ENCODE results near the gene TRIM4.
A peak's percentile ranks its signal among the peaks of the same experiment; 100 is the strongest.
"Not testable (repeated sequence)": the region's sequence is repeated elsewhere in the genome, so short reads cannot be mapped to it uniquely, and the experiment has no call there.

Gene TRIM4

GRCh38 chr7:99918959-99919813 is at the start of gene TRIM4:
Gene TRIM4 (minus strand): TSS chr7:99919530. CDS start chr7:99919401, 129 bp downstream.
- peak; percentile 83 for DNase-seq (ENCODE audit: low read depth)

GRCh38 chr7:99958564-99959227 is 39.4 kb upstream of the TRIM4 start:
- DNase-seq (ENCODE audit: low read depth) = no peak

GRCh38 chr7:99955247-99955646 is 35.9 kb upstream of the TRIM4 start:
- DNase-seq (ENCODE audit: low read depth) = no peak

- DNase-seq (ENCODE audit: low read depth) = not testable (repeated sequence)
These were observed 35.3 kb upstream of the TRIM4 start for GRCh38 chr7:99954643-99955042.

GRCh38 chr7:99953649-99954048 is 34.3 kb upstream of the TRIM4 start:
- DNase-seq (ENCODE audit: low read depth) = no peak

- not testable (repeated sequence) for DNase-seq (ENCODE audit: low read depth)
These were observed 33.3 kb upstream of the TRIM4 start for GRCh38 chr7:99952649-99953048.

- DNase-seq (ENCODE audit: low read depth) = not testable (repeated sequence)
These were observed 31.5 kb upstream of the TRIM4 start for GRCh38 chr7:99950819-99951218.

- no peak for DNase-seq (ENCODE audit: low read depth)
These were observed 30.4 kb upstream of the TRIM4 start for GRCh38 chr7:99949645-99950228.

- no peak for DNase-seq (ENCODE audit: low read depth)
These were observed 28.3 kb upstream of the TRIM4 start for GRCh38 chr7:99947608-99948007.

- DNase-seq (ENCODE audit: low read depth) = no peak
These were observed 25.3 kb upstream of the TRIM4 start for GRCh38 chr7:99944497-99945070.

GRCh38 chr7:99943641-99944496 is 24.5 kb upstream of the TRIM4 start:
- DNase-seq (ENCODE audit: low read depth) = no peak

GRCh38 chr7:99938296-99938695 is 19.0 kb upstream of the TRIM4 start:
- DNase-seq (ENCODE audit: low read depth) = no peak

GRCh38 chr7:99935009-99935408 is 15.7 kb upstream of the TRIM4 start:
- DNase-seq (ENCODE audit: low read depth) = not testable (repeated sequence)

GRCh38 chr7:99930376-99930775 is 11.0 kb upstream of the TRIM4 start:
- DNase-seq (ENCODE audit: low read depth) = no peak

GRCh38 chr7:99929730-99930053 is 10.4 kb upstream of the TRIM4 start:
- no peak for DNase-seq (ENCODE audit: low read depth)

GRCh38 chr7:99928994-99929729 is 9.8 kb upstream of the TRIM4 start, which contains the start of gene GJC3:
Gene GJC3 (minus strand): TSS chr7:99929620. CDS start chr7:99929620, 0 bp downstream.
- peak; percentile 4 for DNase-seq (ENCODE audit: low read depth)

- DNase-seq (ENCODE audit: low read depth) = no peak
These were observed 8.9 kb upstream of the TRIM4 start for GRCh38 chr7:99928188-99928587.

GRCh38 chr7:99927536-99927935 is 8.2 kb upstream of the TRIM4 start:
- no peak for DNase-seq (ENCODE audit: low read depth)

GRCh38 chr7:99926321-99926720 is 7.0 kb upstream of the TRIM4 start:
- DNase-seq (ENCODE audit: low read depth) = no peak

GRCh38 chr7:99923200-99923599 is 3.9 kb upstream of the TRIM4 start:
- no peak for DNase-seq (ENCODE audit: low read depth)

- DNase-seq (ENCODE audit: low read depth) = no peak
These were observed 819 bp upstream of the TRIM4 start for GRCh38 chr7:99920149-99920548.
